GM12878 (cell line): Measurements from ENCODE around the gene PANK1. TPM values are rescaled to one million over a fixed set of nuclear protein-coding genes. Genes with fewer than 3 reads are reported as not detected.

ENCODE experiments used
- BCL11A ChIP-seq: IDR thresholded peaks from 2 replicates; pipeline ENCODE4 v1.6.1; 2011; ENCODE audit warnings: low read depth, low read length
- BHLHE40 ChIP-seq, 2 experiments: fragments of 450-650 bp in 1 of 2; IDR thresholded peaks; 2 replicates each; pipeline ENCODE4 v1.6.1; 2011 to 2017; ENCODE audit warnings: low read depth in 2 of 2, borderline replicate concordance in 1 of 2, improper control_type of control experiment in 1 of 2, low read length in 1 of 2, mild to moderate bottlenecking in 1 of 2
- FOS ChIP-seq: IDR thresholded peaks from 3 replicates; pipeline ENCODE4 v1.6.1; 2011; ENCODE audit warnings: borderline replicate concordance; ENCODE audit not compliant: insufficient read length; ENCODE audit errors: extremely low read depth
- HDGF ChIP-seq: fragments of 450-650 bp; IDR thresholded peaks from 2 replicates; pipeline ENCODE4 v1.6.1; 2016; ENCODE audit warnings: antibody characterized with exemption
- NBN ChIP-seq: fragments of 450-650 bp; IDR thresholded peaks from 2 replicates; pipeline ENCODE4 v1.6.1; 2016
- NFYB ChIP-seq: IDR thresholded peaks from 2 replicates; pipeline ENCODE4 v1.6.1; 2011; ENCODE audit warnings: low read depth, mild to moderate bottlenecking, low read length, improper control_type of control experiment, moderate library complexity; ENCODE audit not compliant: insufficient read depth
- NR2F1 ChIP-seq: fragments of 450-650 bp; conservative IDR thresholded peaks from 2 replicates; pipeline ENCODE4 v1.6.1; 2017; ENCODE audit warnings: mild to moderate bottlenecking
- POU2F2 ChIP-seq: IDR thresholded peaks from 3 replicates; pipeline ENCODE4 v1.6.1; 2011; ENCODE audit warnings: low read depth, mild to moderate bottlenecking, low read length, borderline replicate concordance
- SIX5 ChIP-seq: IDR thresholded peaks from 2 replicates; pipeline ENCODE4 v1.6.1; 2011; ENCODE audit warnings: mild to moderate bottlenecking, low read depth, low read length, moderate library complexity; ENCODE audit not compliant: severe bottlenecking
- SREBF1 ChIP-seq: IDR thresholded peaks from 2 replicates; pipeline ENCODE4 v1.6.1; 2012; ENCODE audit warnings: mild to moderate bottlenecking, low read length
- ZNF274 ChIP-seq: IDR thresholded peaks from one replicate; pipeline ENCODE4 v1.8.0; 2011; ENCODE audit not compliant: insufficient read length, insufficient read depth
- polyA plus RNA-seq, 11 experiments: library from polyadenylated mRNA; depleted of rRNA in 4 of 11; unstranded in 6 of 11; stranded (reverse) in 5 of 11; fragments of >200 nt; fragmentation: Nextera tagmentation in 4 of 11; fragmentation: Illumina TruSeq in 1 of 11; extraction: Ambion mirVana in 4 of 11; extraction: Trizol in 1 of 11; gene quantifications; 1 replicate in 1 of 11; 2 replicates in 10 of 11; pipeline versions ENCODE4 v1.2.1 to v1.2.3, GENCODE V29; 2011 to 2016; ENCODE audit warnings: inconsistent platforms in 2 of 11, missing spikeins in 2 of 11, low read depth in 1 of 11
- total RNA-seq, 4 experiments: library from RNA; depleted of rRNA in 3 of 4; stranded (reverse); fragments of >200 nt in 3 of 4; fragmentation: Illumina TruSeq in 1 of 4; extraction: Trizol in 1 of 4; gene quantifications; 2 replicates each; pipeline versions ENCODE4 v1.2.1 to v1.2.3, GENCODE V29; 2013 to 2021
- TF ChIP-seq, protein P1 (sequence below): fragments of 450-650 bp; IDR thresholded peaks from 2 replicates; pipeline ENCODE4 v1.6.1; 2018; ENCODE audit warnings: borderline replicate concordance, mild to moderate bottlenecking; ENCODE audit not compliant: partially characterized antibody
- TF ChIP-seq, protein P2 (sequence below): fragments of 450-650 bp; formaldehyde crosslinking; IDR thresholded peaks from 2 replicates; pipeline ENCODE4 v1.4.0; 2022; ENCODE audit warnings: mild to moderate bottlenecking, moderate library complexity
- TF ChIP-seq, protein P3 (sequence below): fragments of 150-350 bp; IDR thresholded peaks from 2 replicates; pipeline ENCODE4 v1.6.1; 2016; ENCODE audit warnings: low read depth, low read length
- TF ChIP-seq, protein P4 (sequence below): IDR thresholded peaks from 2 replicates; pipeline ENCODE4 v1.6.1; 2012; ENCODE audit warnings: mild to moderate bottlenecking, low read depth, low read length
- TF ChIP-seq, protein P5 (sequence below): fragments of 450-650 bp; IDR thresholded peaks from 2 replicates; pipeline ENCODE4 v1.6.1; 2017; ENCODE audit warnings: borderline replicate concordance

Gene PANK1
- total and polyA plus RNA-seq, 10 of the 15 experiments (the other 5 are each of a cell fraction or from before 2014, with no cell fraction given), result 1.9 to 10.6 (median 5.8) TPM

DNA sequence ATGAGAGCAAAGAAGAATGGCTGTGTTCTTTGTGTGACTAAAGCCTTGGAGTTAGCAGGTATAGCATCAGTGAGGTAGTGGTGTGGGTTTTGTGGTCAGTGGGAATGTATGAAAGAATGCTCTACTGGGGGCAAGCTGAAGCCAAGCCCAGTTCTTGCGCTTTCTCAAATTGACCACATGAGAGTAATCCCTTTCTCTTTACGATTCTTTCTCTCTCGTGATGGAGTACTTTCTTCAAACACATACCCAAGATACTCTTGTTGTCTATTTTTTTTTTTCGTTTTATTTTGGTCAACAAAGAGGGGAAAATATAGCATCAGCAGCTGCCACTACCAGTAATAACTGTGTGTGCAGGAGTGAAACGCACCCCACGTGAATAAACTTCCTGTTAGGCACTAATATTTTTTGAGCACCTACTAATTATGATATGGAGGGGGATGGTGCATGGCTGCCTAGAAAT, 8.4 kb upstream of the PANK1 start (continued):
- TF ChIP-seq, protein P1, sequence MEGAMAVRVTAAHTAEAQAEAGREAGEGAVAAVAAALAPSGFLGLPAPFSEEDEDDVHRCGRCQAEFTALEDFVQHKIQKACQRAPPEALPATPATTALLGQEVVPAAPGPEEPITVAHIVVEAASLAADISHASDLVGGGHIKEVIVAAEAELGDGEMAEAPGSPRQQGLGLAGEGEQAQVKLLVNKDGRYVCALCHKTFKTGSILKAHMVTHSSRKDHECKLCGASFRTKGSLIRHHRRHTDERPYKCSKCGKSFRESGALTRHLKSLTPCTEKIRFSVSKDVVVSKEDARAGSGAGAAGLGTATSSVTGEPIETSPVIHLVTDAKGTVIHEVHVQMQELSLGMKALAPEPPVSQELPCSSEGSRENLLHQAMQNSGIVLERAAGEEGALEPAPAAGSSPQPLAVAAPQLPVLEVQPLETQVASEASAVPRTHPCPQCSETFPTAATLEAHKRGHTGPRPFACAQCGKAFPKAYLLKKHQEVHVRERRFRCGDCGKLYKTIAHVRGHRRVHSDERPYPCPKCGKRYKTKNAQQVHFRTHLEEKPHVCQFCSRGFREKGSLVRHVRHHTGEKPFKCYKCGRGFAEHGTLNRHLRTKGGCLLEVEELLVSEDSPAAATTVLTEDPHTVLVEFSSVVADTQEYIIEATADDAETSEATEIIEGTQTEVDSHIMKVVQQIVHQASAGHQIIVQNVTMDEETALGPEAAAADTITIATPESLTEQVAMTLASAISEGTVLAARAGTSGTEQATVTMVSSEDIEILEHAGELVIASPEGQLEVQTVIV, result no peak
- TF ChIP-seq, protein P2, sequence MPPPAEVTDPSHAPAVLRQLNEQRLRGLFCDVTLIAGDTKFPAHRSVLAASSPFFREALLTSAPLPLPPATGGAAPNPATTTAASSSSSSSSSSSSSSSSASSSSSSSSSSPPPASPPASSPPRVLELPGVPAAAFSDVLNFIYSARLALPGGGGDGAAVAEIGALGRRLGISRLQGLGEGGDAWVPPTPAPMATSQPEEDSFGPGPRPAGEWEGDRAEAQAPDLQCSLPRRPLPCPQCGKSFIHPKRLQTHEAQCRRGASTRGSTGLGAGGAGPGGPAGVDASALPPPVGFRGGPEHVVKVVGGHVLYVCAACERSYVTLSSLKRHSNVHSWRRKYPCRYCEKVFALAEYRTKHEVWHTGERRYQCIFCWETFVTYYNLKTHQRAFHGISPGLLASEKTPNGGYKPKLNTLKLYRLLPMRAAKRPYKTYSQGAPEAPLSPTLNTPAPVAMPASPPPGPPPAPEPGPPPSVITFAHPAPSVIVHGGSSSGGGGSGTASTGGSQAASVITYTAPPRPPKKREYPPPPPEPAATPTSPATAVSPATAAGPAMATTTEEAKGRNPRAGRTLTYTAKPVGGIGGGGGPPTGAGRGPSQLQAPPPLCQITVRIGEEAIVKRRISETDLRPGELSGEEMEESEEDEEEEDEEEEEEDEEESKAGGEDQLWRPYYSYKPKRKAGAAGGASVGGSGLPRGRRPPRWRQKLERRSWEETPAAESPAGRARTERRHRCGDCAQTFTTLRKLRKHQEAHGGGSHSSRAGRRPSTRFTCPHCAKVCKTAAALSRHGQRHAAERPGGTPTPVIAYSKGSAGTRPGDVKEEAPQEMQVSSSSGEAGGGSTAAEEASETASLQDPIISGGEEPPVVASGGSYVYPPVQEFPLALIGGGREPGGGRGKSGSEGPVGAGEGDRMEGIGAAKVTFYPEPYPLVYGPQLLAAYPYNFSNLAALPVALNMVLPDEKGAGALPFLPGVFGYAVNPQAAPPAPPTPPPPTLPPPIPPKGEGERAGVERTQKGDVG (CRISPR knock-in tag), result no peak
- no peak for TF ChIP-seq NBN
- TF ChIP-seq, protein P3, sequence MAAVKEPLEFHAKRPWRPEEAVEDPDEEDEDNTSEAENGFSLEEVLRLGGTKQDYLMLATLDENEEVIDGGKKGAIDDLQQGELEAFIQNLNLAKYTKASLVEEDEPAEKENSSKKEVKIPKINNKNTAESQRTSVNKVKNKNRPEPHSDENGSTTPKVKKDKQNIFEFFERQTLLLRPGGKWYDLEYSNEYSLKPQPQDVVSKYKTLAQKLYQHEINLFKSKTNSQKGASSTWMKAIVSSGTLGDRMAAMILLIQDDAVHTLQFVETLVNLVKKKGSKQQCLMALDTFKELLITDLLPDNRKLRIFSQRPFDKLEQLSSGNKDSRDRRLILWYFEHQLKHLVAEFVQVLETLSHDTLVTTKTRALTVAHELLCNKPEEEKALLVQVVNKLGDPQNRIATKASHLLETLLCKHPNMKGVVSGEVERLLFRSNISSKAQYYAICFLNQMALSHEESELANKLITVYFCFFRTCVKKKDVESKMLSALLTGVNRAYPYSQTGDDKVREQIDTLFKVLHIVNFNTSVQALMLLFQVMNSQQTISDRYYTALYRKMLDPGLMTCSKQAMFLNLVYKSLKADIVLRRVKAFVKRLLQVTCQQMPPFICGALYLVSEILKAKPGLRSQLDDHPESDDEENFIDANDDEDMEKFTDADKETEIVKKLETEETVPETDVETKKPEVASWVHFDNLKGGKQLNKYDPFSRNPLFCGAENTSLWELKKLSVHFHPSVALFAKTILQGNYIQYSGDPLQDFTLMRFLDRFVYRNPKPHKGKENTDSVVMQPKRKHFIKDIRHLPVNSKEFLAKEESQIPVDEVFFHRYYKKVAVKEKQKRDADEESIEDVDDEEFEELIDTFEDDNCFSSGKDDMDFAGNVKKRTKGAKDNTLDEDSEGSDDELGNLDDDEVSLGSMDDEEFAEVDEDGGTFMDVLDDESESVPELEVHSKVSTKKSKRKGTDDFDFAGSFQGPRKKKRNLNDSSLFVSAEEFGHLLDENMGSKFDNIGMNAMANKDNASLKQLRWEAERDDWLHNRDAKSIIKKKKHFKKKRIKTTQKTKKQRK, result no peak
- TF ChIP-seq, protein P4, sequence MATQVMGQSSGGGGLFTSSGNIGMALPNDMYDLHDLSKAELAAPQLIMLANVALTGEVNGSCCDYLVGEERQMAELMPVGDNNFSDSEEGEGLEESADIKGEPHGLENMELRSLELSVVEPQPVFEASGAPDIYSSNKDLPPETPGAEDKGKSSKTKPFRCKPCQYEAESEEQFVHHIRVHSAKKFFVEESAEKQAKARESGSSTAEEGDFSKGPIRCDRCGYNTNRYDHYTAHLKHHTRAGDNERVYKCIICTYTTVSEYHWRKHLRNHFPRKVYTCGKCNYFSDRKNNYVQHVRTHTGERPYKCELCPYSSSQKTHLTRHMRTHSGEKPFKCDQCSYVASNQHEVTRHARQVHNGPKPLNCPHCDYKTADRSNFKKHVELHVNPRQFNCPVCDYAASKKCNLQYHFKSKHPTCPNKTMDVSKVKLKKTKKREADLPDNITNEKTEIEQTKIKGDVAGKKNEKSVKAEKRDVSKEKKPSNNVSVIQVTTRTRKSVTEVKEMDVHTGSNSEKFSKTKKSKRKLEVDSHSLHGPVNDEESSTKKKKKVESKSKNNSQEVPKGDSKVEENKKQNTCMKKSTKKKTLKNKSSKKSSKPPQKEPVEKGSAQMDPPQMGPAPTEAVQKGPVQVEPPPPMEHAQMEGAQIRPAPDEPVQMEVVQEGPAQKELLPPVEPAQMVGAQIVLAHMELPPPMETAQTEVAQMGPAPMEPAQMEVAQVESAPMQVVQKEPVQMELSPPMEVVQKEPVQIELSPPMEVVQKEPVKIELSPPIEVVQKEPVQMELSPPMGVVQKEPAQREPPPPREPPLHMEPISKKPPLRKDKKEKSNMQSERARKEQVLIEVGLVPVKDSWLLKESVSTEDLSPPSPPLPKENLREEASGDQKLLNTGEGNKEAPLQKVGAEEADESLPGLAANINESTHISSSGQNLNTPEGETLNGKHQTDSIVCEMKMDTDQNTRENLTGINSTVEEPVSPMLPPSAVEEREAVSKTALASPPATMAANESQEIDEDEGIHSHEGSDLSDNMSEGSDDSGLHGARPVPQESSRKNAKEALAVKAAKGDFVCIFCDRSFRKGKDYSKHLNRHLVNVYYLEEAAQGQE, result no peak
- peak; percentile 57; the same call in 1 of the 2 replicates for TF ChIP-seq NFYB
- no peak for TF ChIP-seq SREBF1
- no peak for TF ChIP-seq BCL11A
- TF ChIP-seq POU2F2, result no peak
- TF ChIP-seq HDGF, result no peak
- peak; percentile 92 to 93 for TF ChIP-seq BHLHE40 (IDR thresholded peaks at IDR 0.05; ENCODE audit: borderline replicate concordance in 1 of 2, low read depth in 2 of 2, low read length in 1 of 2)
- no peak for TF ChIP-seq SIX5
- TF ChIP-seq ZNF274, result no peak
- peak; percentile 34; the same call in 1 of the 2 replicates for TF ChIP-seq NR2F1
- no peak for TF ChIP-seq FOS
- TF ChIP-seq, protein P5, sequence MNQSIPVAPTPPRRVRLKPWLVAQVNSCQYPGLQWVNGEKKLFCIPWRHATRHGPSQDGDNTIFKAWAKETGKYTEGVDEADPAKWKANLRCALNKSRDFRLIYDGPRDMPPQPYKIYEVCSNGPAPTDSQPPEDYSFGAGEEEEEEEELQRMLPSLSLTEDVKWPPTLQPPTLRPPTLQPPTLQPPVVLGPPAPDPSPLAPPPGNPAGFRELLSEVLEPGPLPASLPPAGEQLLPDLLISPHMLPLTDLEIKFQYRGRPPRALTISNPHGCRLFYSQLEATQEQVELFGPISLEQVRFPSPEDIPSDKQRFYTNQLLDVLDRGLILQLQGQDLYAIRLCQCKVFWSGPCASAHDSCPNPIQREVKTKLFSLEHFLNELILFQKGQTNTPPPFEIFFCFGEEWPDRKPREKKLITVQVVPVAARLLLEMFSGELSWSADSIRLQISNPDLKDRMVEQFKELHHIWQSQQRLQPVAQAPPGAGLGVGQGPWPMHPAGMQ, result 0 out of 2 replicates have a peak, but pooled peaks have one; percentile 11
